Measurements from ENCODE around the gene TGM1.
"Not testable (repeated sequence)": the region's sequence is repeated elsewhere in the genome, so short reads cannot be mapped to it uniquely, and the experiment has no call there.

Gene TGM1

GRCh38 chr14:24204163-24205146, 58.5 kb downstream of the TGM1 start:
- no peak for DNase-seq

DNA sequence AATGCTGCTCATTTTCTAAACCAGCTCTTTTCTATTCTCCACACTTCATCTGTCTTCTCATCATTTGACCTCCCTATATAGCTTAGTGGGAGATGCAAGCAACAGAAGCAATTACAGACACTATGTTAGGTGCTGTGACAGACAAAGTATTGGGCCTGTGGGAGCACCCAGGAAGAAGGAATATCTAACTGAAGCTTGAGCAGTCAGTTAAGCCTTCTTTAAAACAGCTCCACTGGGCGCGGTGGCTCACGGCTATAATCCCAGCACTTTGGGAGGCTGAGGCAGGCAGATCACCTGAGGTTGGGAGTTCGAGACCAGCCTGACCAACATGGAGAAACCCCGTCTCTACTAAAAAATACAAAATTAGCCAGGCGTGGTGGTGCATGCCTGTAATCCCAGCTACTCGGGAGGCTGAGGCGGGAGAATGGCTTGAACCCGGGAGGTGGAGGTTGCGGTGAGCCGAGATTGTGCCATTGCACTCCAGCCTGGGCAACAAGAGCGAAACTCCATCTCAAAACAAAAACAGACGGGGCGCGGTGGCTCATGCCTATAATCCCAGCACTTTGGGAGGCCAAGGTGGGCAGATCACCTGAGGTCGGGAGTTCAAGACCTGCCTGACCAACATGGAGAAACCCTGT, 59.6 kb downstream of the TGM1 start:
- DNase-seq: not testable (repeated sequence)

DNA sequence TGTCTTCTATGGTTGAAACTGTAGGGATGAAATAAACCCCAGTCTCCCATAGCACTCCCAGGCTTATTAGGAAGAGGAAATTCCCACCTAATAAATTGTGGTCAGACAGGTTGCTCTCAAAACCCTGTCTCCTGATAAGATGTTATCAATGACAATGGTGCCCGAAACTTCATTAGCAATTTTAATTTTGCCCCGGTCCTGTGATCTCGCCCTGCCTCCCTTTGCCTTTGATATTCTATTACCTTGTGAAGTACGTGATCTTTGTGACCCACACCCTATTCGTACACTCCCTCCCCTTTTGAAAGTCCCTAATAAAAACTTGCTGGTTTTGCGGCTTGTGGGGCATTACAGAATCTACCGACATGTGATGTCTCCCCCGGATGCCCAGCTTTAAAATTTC, 60.4 kb downstream of the TGM1 start:
- DNase-seq: not testable (repeated sequence)
